C1 segment of cervical spinal cord (tissue), 14 donors: ENCODE data around the gene PLCL2.

ENCODE experiments used
- DNase-seq, 14 donors: peaks; one replicate each; lab custom pipeline; 2025; lab: John Stamatoyannopoulos, UW

PLCL2 gene

GRCh38 chr3:17009826-17010225, 125.1 kb downstream of the PLCL2 start:
- DNase-seq, result no peak

GRCh38 chr3:17011728-17012338, 127.1 kb downstream of the PLCL2 start:
- no peak for DNase-seq

GRCh38 chr3:17013050-17013449, 128.3 kb downstream of the PLCL2 start:
- DNase-seq, result peak in 1 of 14 donors; percentile 17

GRCh38 chr3:17013571-17013970, 128.8 kb downstream of the PLCL2 start:
- no peak for DNase-seq

GRCh38 chr3:17014284-17014683, 129.5 kb downstream of the PLCL2 start:
- no peak for DNase-seq

GRCh38 chr3:17014709-17015108, 130.0 kb downstream of the PLCL2 start:
- DNase-seq, result no peak

GRCh38 chr3:17021614-17022013, 136.9 kb downstream of the PLCL2 start:
- no peak for DNase-seq

- no peak for DNase-seq
Observed at GRCh38 chr3:17023006-17023664, 138.4 kb downstream of the PLCL2 start.

GRCh38 chr3:17025594-17026139, 140.9 kb downstream of the PLCL2 start:
- DNase-seq, result no peak

- DNase-seq, result no peak
Observed at GRCh38 chr3:17027318-17027717, 142.6 kb downstream of the PLCL2 start.

GRCh38 chr3:17028363-17028762, 143.6 kb downstream of the PLCL2 start:
- no peak for DNase-seq

- no peak for DNase-seq
Observed at GRCh38 chr3:17030438-17030837, 145.7 kb downstream of the PLCL2 start.

GRCh38 chr3:17030956-17031652, 146.3 kb downstream of the PLCL2 start:
- DNase-seq, result no peak

- peak in 1 of 14 donors; percentile 62 for DNase-seq
Observed at GRCh38 chr3:17032407-17033034, 147.8 kb downstream of the PLCL2 start.

- DNase-seq, result no peak
Observed at GRCh38 chr3:17033516-17034168, 148.9 kb downstream of the PLCL2 start.

GRCh38 chr3:17035033-17035432, 150.3 kb downstream of the PLCL2 start:
- DNase-seq, result peak in 1 of 14 donors; percentile 21

- DNase-seq, result no peak
Observed at GRCh38 chr3:17035966-17036365, 151.2 kb downstream of the PLCL2 start.

GRCh38 chr3:17038141-17038540, 153.4 kb downstream of the PLCL2 start:
- DNase-seq, result peak in 1 of 14 donors; percentile 74

- peak in 1 of 14 donors; percentile 28 for DNase-seq
Observed at GRCh38 chr3:17038900-17039553, 154.3 kb downstream of the PLCL2 start.

GRCh38 chr3:17039594-17039993, 154.8 kb downstream of the PLCL2 start:
- DNase-seq, result peak in 1 of 14 donors; percentile 51
